ENCODE measurements around the gene HIGD1B. TPM values are rescaled to one million over a fixed set of nuclear protein-coding genes. Genes with fewer than 3 reads are reported as not detected.

Gene HIGD1B
- total and polyA plus RNA-seq, 4 donors, result 3.0 to 25.4 (median 18.0) TPM

GRCh38 chr17:44871556-44871955 lies 23.9 kb downstream of the HIGD1B start:
- no peak for ATAC-seq (ENCODE audit: insufficient read depth, low FRiP score)
- 97 to 98% methylated on average over 12 of the region's 12 CpGs for WGBS, 2 donors
- Histone ChIP-seq H3K4me3 (no peak overlapping the region), H3K4me1 (ENCODE audit: control insufficient read depth in 5 of 5, insufficient read depth in 5 of 5, low read length in 5 of 5) (peaks cover 0 to 1% (median 0%) of the 10 kb centered on the region in 5 donors), H3K9ac (ENCODE audit: insufficient read depth in 1 of 2, low read length in 2 of 2) (no peak overlapping the region), H3K9me3 (ENCODE audit: control insufficient read depth in 4 of 4, insufficient read depth in 3 of 4, low read length in 3 of 4) (peaks cover 0 to 1% (median 0%) of the 10 kb centered on the region in 4 donors), H3K27me3 (ENCODE audit: control insufficient read depth in 3 of 3, insufficient read depth in 3 of 3, low read length in 2 of 3) (no peaks in the 10 kb centered on the region), H3K27ac (ENCODE audit: low read depth in 1 of 2, low read length in 1 of 2) (no peak overlapping the region), H3K36me3 (ENCODE audit: control insufficient read depth in 4 of 4, insufficient read depth in 4 of 4, low read length in 4 of 4) (peaks cover 34 to 52% (median 49%) of the 10 kb centered on the region in 4 donors)
- no peak for TF ChIP-seq CTCF (IDR thresholded peaks at IDR 0.05; ENCODE audit: control extremely low read depth, extremely low read depth)
- no peak for DNase-seq

- H3K9me3 ChIP-seq (ENCODE audit: control insufficient read depth in 4 of 4, insufficient read depth in 3 of 4, low read length in 3 of 4), result peaks cover 0 to 1% (median 0%) of the 10 kb centered on the region in 4 donors
- ATAC-seq (ENCODE audit: insufficient read depth, low FRiP score) (no peak), DNase-seq (no peak)
- peaks cover 0 to 1% (median 0%) of the 10 kb centered on the region in 5 donors for H3K4me1 ChIP-seq (ENCODE audit: control insufficient read depth in 5 of 5, insufficient read depth in 5 of 5, low read length in 5 of 5)
- no peak for TF ChIP-seq CTCF (IDR thresholded peaks at IDR 0.05; ENCODE audit: control extremely low read depth, extremely low read depth)
- H3K36me3 ChIP-seq (ENCODE audit: control insufficient read depth in 4 of 4, insufficient read depth in 4 of 4, low read length in 4 of 4), result peaks cover 37 to 52% (median 48%) of the 10 kb centered on the region in 4 donors
- no peak overlapping the region for H3K4me3 ChIP-seq
- no peaks in the 10 kb centered on the region for H3K27me3 ChIP-seq (ENCODE audit: control insufficient read depth in 3 of 3, insufficient read depth in 3 of 3, low read length in 2 of 3)
- WGBS, 2 donors, result 79 to 84% methylated on average over 9 of the region's 9 CpGs
- H3K9ac ChIP-seq (ENCODE audit: insufficient read depth in 1 of 2, low read length in 2 of 2), result no peak overlapping the region
- H3K27ac ChIP-seq (ENCODE audit: low read depth in 1 of 2, low read length in 1 of 2), result no peak overlapping the region
Measured at GRCh38 chr17:44872131-44872768, 24.6 kb downstream of the HIGD1B start.

- peaks cover 0 to 1% (median 0%) of the 10 kb centered on the region in 4 donors for H3K9me3 ChIP-seq (ENCODE audit: control insufficient read depth in 4 of 4, insufficient read depth in 3 of 4, low read length in 3 of 4)
- no peak for TF ChIP-seq CTCF (IDR thresholded peaks at IDR 0.05; ENCODE audit: control extremely low read depth, extremely low read depth)
- H3K4me3 ChIP-seq, result no peak overlapping the region
- no peak for ATAC-seq (ENCODE audit: insufficient read depth, low FRiP score)
- no peaks in the 10 kb centered on the region for H3K27me3 ChIP-seq (ENCODE audit: control insufficient read depth in 3 of 3, insufficient read depth in 3 of 3, low read length in 2 of 3)
- H3K27ac ChIP-seq (ENCODE audit: low read depth in 1 of 2, low read length in 1 of 2), result no peak overlapping the region
- peaks cover 31 to 50% (median 40%) of the 10 kb centered on the region in 4 donors for H3K36me3 ChIP-seq (ENCODE audit: control insufficient read depth in 4 of 4, insufficient read depth in 4 of 4, low read length in 4 of 4)
- no peak for DNase-seq
- no peak overlapping the region for H3K9ac ChIP-seq (ENCODE audit: insufficient read depth in 1 of 2, low read length in 2 of 2)
- 96 to 98% methylated on average over 6 of the region's 6 CpGs for WGBS, 2 donors
- peaks cover 0 to 1% (median 0%) of the 10 kb centered on the region in 5 donors for H3K4me1 ChIP-seq (ENCODE audit: control insufficient read depth in 5 of 5, insufficient read depth in 5 of 5, low read length in 5 of 5)
Measured at GRCh38 chr17:44875761-44876160, 28.1 kb downstream of the HIGD1B start.

All from lung (tissue), 12 donors.